ENCODE results near the gene RPL22.

- TF ChIP-seq, protein P1, sequence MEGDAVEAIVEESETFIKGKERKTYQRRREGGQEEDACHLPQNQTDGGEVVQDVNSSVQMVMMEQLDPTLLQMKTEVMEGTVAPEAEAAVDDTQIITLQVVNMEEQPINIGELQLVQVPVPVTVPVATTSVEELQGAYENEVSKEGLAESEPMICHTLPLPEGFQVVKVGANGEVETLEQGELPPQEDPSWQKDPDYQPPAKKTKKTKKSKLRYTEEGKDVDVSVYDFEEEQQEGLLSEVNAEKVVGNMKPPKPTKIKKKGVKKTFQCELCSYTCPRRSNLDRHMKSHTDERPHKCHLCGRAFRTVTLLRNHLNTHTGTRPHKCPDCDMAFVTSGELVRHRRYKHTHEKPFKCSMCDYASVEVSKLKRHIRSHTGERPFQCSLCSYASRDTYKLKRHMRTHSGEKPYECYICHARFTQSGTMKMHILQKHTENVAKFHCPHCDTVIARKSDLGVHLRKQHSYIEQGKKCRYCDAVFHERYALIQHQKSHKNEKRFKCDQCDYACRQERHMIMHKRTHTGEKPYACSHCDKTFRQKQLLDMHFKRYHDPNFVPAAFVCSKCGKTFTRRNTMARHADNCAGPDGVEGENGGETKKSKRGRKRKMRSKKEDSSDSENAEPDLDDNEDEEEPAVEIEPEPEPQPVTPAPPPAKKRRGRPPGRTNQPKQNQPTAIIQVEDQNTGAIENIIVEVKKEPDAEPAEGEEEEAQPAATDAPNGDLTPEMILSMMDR (IDR thresholded peaks at IDR 0.05; ENCODE audit: low read depth, low read length) = no peak
- no peak for TF ChIP-seq EZH2phosphoT487 (IDR thresholded peaks at IDR 0.05; ENCODE audit: low read depth)
Measured at GRCh38 chr1:6142036-6142621, 57.3 kb downstream of the RPL22 start.

Data from OCI-LY3 (cell line).